Left lung (tissue), 10 donors: ENCODE data around the gene GABARAP. TPM values are rescaled to one million over a fixed set of nuclear protein-coding genes. Genes with fewer than 3 reads are reported as not detected.

ENCODE experiments used
- ATAC-seq: fragments of 200-7000 bp; cut with Tn5 transposase; one replicate; pipeline ENCODE4 v1.9.1; 2020; ENCODE audit warnings: moderate library complexity
- DNase-seq, 4 donors: peaks; one replicate each; pipeline ENCODE4 v3.0.0-alpha.2; 2013 to 2020
- H3K27ac ChIP-seq, 2 donors: fragments of 200-600 bp; sonication (generic) in 1 of 2; one replicate each; pipeline versions ENCODE4 v1.5.0 to v1.8.0; 2020 to 2021
- H3K27me3 ChIP-seq, 2 donors: fragments of 200-600 bp; sonication (generic) in 1 of 2; one replicate each; pipeline versions ENCODE4 v1.5.0 to v1.8.0; 2020 to 2021
- H3K36me3 ChIP-seq, 2 donors: fragments of 200-600 bp; sonication (generic) in 1 of 2; one replicate each; pipeline versions ENCODE4 v1.5.0 to v1.8.0; 2020 to 2021
- H3K4me1 ChIP-seq, 2 donors: fragments of 200-600 bp; one replicate each; pipeline ENCODE4 v1.8.0; 2021
- H3K4me3 ChIP-seq, 2 donors: fragments of 200-600 bp; sonication (generic) in 1 of 2; one replicate each; pipeline versions ENCODE4 v1.5.0 to v1.8.0; 2020 to 2021; ENCODE audit warnings: mild to moderate bottlenecking in 1 of 2
- H3K9me3 ChIP-seq, 2 donors: fragments of 200-600 bp; sonication (generic) in 1 of 2; one replicate each; pipeline versions ENCODE4 v1.5.0 to v1.8.0; 2020 to 2021
- CTCF ChIP-seq, 2 donors: fragments of 200-600 bp; sonication (generic) in 1 of 2; IDR thresholded peaks; one replicate each; pipeline versions ENCODE4 v1.5.0 to v1.8.0; 2021; ENCODE audit warnings: antibody characterized with exemption in 2 of 2
- intact Hi-C, 2 donors: fragments of 100-400 bp; cut with DNase I; formaldehyde crosslinking; loops; one replicate each; pipeline versions ENCODE4 v1.11.2 to v1.14.2; 2022
- polyA plus RNA-seq, 6 donors: library from polyadenylated mRNA; unstranded; fragments of 120-200 nt; gene quantifications; one replicate each; pipeline ENCODE4 v1.2.1, GENCODE V29; 2013; ENCODE audit not compliant: insufficient read length in 6 of 6
- total RNA-seq, 2 donors: library from RNA; stranded (reverse); fragmentation: NEBNext Ultra II Directional; extraction: Animal tissue kit (Norgen Biotek cat#: 25700); gene quantifications; one replicate each; pipeline ENCODE4 v1.2.1, GENCODE V29; 2021
- donor health status: DM: no; HTN: yes; CAD: no.
- donor health status: DM: no; HTN: no; CAD: no.

The GABARAP gene
- total and polyA plus RNA-seq, 8 donors: 442 to 559 (median 492) TPM

GRCh38 chr17:7218166-7218565, 24.1 kb downstream of the GABARAP start:
- Histone ChIP-seq H3K4me1 (peaks cover 22 to 74% of the 10 kb centered on the region in 2 donors), H3K36me3 (peaks cover 0 to 25% of the 10 kb centered on the region in 2 donors), H3K4me3 (no peak overlapping the region), H3K9me3 (no peaks in the 10 kb centered on the region), H3K27ac (peak overlapping the region in 1 of 2 donors; percentile 33), H3K27me3 (no peaks in the 10 kb centered on the region)
- no peak for TF ChIP-seq CTCF (IDR thresholded peaks at IDR 0.05)
- DNase-seq (no peak), ATAC-seq (no peak)
- intact Hi-C loops: no loop called here

- peaks cover 22 to 74% of the 10 kb centered on the region in 2 donors for H3K4me1 ChIP-seq
- H3K4me3 ChIP-seq: peak overlapping the region; percentile 36 to 49
- peak overlapping the region; percentile 33 to 43 for H3K27ac ChIP-seq
- DNase-seq: peak in 3 of 4 donors; percentile 56 to 90 (median 72)
- intact Hi-C loops: no loop called here
- no peak for ATAC-seq
- no peaks in the 10 kb centered on the region for H3K27me3 ChIP-seq
- H3K36me3 ChIP-seq: peaks cover 0 to 17% of the 10 kb centered on the region in 2 donors
- no peak for TF ChIP-seq CTCF (IDR thresholded peaks at IDR 0.05)
- H3K9me3 ChIP-seq: no peaks in the 10 kb centered on the region
Measured at GRCh38 chr17:7217113-7217987, 24.9 kb downstream of the GABARAP start.

GRCh38 chr17:7216242-7217112, 25.8 kb downstream of the GABARAP start:
- Histone ChIP-seq H3K4me1 (peaks cover 23 to 67% of the 10 kb centered on the region in 2 donors), H3K9me3 (no peaks in the 10 kb centered on the region), H3K4me3 (peak overlapping the region; percentile 36 to 49), H3K27me3 (no peaks in the 10 kb centered on the region), H3K27ac (peak overlapping the region; percentile 33 to 43), H3K36me3 (peaks cover 0 to 8% of the 10 kb centered on the region in 2 donors)
- no peak for DNase-seq
- intact Hi-C loops: no loop called here
- TF ChIP-seq CTCF (IDR thresholded peaks at IDR 0.05): no peak
- no peak for ATAC-seq

GRCh38 chr17:7215652-7216180, 26.5 kb downstream of the GABARAP start:
- Histone ChIP-seq H3K4me3 (peak overlapping the region in 1 of 2 donors; percentile 56), H3K27ac (peak overlapping the region in 1 of 2 donors; percentile 79), H3K4me1 (peaks cover 16 to 59% of the 10 kb centered on the region in 2 donors), H3K9me3 (no peaks in the 10 kb centered on the region), H3K36me3 (peaks cover 0 to under 1% of the 10 kb centered on the region in 2 donors), H3K27me3 (no peaks in the 10 kb centered on the region)
- intact Hi-C loops: no loop called here
- TF ChIP-seq CTCF (IDR thresholded peaks at IDR 0.05): no peak
- ATAC-seq (no peak), DNase-seq (peak in 1 of 4 donors; percentile 39)
